ENCODE measurements around the gene CRTC1. TPM values are rescaled to one million over a fixed set of nuclear protein-coding genes. Genes with fewer than 3 reads are reported as not detected.
A peak's percentile ranks its signal among the peaks of the same experiment; 100 is the strongest.

The CRTC1 gene
- total and polyA plus RNA-seq, 9 of the 15 experiments (the other 6 are each of a cell fraction or from before 2014, with no cell fraction given) = 0.25 to 3.8 (median 1.2) TPM; not detected in 2

DNA sequence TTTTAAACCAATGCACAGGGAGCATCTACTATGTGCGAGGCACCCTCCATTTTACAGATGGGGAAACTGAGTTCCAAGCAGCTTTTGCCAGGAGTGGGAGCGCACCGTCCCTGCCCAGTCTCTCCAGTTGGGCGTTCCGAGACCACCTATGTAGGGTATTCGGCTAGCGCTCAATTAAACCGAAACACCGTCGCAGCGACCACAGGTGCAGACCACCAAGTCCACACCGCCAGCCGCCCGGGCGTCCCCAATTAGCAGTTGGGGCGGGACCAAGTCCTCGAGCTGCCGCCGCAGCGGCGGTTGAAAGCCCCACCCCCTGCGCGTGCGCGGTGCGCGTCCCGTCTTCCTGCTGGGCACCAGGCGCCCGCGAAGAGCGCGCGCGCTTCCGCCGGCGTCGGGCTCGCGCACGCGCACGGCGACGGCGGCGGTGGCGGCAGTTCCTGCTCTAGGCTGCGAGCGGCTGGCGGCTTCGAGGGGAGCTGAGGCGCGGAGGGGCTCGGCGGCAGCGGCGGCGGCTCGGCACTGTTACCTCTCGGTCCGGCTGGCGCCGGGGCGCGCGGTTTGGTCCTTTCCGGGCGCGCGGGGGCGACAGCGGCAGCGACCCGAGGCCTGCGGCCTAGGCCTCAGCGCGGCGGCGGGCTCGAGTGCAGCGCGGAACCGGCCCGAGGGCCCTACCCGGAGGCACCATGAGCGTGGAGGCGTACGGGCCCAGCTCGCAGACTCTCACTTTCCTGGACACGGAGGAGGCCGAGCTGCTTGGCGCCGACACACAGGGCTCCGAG is 148.2 kb downstream of the CRTC1 start, which contains the start of gene UPF1 (continued):
- TF ChIP-seq, protein P1, sequence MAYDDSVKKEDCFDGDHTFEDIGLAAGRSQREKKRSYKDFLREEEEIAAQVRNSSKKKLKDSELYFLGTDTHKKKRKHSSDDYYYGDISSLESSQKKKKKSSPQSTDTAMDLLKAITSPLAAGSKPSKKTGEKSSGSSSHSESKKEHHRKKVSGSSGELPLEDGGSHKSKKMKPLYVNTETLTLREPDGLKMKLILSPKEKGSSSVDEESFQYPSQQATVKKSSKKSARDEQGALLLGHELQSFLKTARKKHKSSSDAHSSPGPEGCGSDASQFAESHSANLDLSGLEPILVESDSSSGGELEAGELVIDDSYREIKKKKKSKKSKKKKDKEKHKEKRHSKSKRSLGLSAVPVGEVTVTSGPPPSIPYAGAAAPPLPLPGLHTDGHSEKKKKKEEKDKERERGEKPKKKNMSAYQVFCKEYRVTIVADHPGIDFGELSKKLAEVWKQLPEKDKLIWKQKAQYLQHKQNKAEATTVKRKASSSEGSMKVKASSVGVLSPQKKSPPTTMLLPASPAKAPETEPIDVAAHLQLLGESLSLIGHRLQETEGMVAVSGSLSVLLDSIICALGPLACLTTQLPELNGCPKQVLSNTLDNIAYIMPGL (CRISPR knock-in tag; IDR thresholded peaks at IDR 0.05) = peak; percentile 98
- TF ChIP-seq, protein P2, sequence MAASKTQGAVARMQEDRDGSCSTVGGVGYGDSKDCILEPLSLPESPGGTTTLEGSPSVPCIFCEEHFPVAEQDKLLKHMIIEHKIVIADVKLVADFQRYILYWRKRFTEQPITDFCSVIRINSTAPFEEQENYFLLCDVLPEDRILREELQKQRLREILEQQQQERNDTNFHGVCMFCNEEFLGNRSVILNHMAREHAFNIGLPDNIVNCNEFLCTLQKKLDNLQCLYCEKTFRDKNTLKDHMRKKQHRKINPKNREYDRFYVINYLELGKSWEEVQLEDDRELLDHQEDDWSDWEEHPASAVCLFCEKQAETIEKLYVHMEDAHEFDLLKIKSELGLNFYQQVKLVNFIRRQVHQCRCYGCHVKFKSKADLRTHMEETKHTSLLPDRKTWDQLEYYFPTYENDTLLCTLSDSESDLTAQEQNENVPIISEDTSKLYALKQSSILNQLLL (CRISPR knock-in tag; IDR thresholded peaks at IDR 0.05; ENCODE audit: borderline replicate concordance) = no peak
- TF ChIP-seq, protein P3, sequence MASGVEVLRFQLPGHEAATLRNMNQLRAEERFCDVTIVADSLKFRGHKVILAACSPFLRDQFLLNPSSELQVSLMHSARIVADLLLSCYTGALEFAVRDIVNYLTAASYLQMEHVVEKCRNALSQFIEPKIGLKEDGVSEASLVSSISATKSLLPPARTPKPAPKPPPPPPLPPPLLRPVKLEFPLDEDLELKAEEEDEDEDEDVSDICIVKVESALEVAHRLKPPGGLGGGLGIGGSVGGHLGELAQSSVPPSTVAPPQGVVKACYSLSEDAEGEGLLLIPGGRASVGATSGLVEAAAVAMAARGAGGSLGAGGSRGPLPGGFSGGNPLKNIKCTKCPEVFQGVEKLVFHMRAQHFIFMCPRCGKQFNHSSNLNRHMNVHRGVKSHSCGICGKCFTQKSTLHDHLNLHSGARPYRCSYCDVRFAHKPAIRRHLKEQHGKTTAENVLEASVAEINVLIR (CRISPR knock-in tag; IDR thresholded peaks at IDR 0.05) = no peak
- TF ChIP-seq SIN3B (IDR thresholded peaks at IDR 0.05; ENCODE audit: low read depth) = peak; percentile 83
- TF ChIP-seq RBM14 (IDR thresholded peaks at IDR 0.05; ENCODE audit: borderline replicate concordance, insufficient read depth, low read depth, low read length) = no peak
- TF ChIP-seq, protein P4, sequence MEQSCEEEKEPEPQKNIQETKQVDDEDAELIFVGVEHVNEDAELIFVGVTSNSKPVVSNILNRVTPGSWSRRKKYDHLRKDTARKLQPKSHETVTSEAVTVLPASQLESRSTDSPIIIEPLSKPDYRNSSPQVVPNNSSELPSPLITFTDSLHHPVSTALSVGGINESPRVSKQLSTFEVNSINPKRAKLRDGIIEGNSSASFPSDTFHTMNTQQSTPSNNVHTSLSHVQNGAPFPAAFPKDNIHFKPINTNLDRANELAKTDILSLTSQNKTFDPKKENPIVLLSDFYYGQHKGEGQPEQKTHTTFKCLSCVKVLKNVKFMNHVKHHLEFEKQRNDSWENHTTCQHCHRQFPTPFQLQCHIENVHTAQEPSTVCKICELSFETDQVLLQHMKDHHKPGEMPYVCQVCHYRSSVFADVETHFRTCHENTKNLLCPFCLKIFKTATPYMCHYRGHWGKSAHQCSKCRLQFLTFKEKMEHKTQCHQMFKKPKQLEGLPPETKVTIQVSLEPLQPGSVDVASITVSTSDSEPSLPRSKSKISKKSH (CRISPR knock-in tag; IDR thresholded peaks at IDR 0.05) = no peak
- TF ChIP-seq FOXJ2 (tag; IDR thresholded peaks at IDR 0.05) = no peak
- no peak for TF ChIP-seq CEBPG (CRISPR knock-in tag; IDR thresholded peaks at IDR 0.05)
- no peak for TF ChIP-seq CEBPG (tag; conservative IDR thresholded peaks at IDR 0.05 in 1 of 2, IDR thresholded peaks at IDR 0.05 in 1 of 2)
- peak; percentile 68; the same call in 1 of the 2 replicates for TF ChIP-seq MTA3 (IDR thresholded peaks at IDR 0.05; ENCODE audit: borderline replicate concordance)
- no peak for TF ChIP-seq ZC3H4 (CRISPR knock-in tag; IDR thresholded peaks at IDR 0.05; ENCODE audit: borderline replicate concordance)
- TF ChIP-seq ZNF239 (CRISPR knock-in tag; IDR thresholded peaks at IDR 0.05) = no peak
- TF ChIP-seq TOE1 (IDR thresholded peaks at IDR 0.05; ENCODE audit: borderline replicate concordance) = no peak
- TF ChIP-seq TOE1 (CRISPR knock-in tag; IDR thresholded peaks at IDR 0.05; ENCODE audit: borderline replicate concordance, low read depth) = 0 out of 2 replicates have a peak, but pooled peaks have one; percentile 37
- peak; percentile 98 for TF ChIP-seq CHD1 (IDR thresholded peaks at IDR 0.05; ENCODE audit: low read length)
- TF ChIP-seq LCOR (CRISPR knock-in tag; IDR thresholded peaks at IDR 0.05) = no peak
- TF ChIP-seq PHF8 (IDR thresholded peaks at IDR 0.05; ENCODE audit: borderline replicate concordance, low read length) = peak; percentile 99
- no peak; the same call in 1 of the 2 replicates for TF ChIP-seq ZNF175 (CRISPR knock-in tag; IDR thresholded peaks at IDR 0.05; ENCODE audit: low read depth)
- TF ChIP-seq ZNF511 (CRISPR knock-in tag; IDR thresholded peaks at IDR 0.05) = peak; percentile 85
- peak; percentile 43; the same call in 1 of the 2 replicates for TF ChIP-seq HNRNPL (IDR thresholded peaks at IDR 0.05; ENCODE audit: low read depth, low read length)
- peak; percentile 15 for TF ChIP-seq SETDB1 (IDR thresholded peaks at IDR 0.05; ENCODE audit: low read length)
- TF ChIP-seq SMARCA4 (IDR thresholded peaks at IDR 0.05) = no peak

Data from K562 (cell line).